ENCODE results near the gene POGZ. TPM values are rescaled to one million over a fixed set of nuclear protein-coding genes. Genes with fewer than 3 reads are reported as not detected.
A peak's percentile ranks its signal among the peaks of the same experiment; 100 is the strongest.

Gene POGZ, protein sequence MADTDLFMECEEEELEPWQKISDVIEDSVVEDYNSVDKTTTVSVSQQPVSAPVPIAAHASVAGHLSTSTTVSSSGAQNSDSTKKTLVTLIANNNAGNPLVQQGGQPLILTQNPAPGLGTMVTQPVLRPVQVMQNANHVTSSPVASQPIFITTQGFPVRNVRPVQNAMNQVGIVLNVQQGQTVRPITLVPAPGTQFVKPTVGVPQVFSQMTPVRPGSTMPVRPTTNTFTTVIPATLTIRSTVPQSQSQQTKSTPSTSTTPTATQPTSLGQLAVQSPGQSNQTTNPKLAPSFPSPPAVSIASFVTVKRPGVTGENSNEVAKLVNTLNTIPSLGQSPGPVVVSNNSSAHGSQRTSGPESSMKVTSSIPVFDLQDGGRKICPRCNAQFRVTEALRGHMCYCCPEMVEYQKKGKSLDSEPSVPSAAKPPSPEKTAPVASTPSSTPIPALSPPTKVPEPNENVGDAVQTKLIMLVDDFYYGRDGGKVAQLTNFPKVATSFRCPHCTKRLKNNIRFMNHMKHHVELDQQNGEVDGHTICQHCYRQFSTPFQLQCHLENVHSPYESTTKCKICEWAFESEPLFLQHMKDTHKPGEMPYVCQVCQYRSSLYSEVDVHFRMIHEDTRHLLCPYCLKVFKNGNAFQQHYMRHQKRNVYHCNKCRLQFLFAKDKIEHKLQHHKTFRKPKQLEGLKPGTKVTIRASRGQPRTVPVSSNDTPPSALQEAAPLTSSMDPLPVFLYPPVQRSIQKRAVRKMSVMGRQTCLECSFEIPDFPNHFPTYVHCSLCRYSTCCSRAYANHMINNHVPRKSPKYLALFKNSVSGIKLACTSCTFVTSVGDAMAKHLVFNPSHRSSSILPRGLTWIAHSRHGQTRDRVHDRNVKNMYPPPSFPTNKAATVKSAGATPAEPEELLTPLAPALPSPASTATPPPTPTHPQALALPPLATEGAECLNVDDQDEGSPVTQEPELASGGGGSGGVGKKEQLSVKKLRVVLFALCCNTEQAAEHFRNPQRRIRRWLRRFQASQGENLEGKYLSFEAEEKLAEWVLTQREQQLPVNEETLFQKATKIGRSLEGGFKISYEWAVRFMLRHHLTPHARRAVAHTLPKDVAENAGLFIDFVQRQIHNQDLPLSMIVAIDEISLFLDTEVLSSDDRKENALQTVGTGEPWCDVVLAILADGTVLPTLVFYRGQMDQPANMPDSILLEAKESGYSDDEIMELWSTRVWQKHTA (N-terminal part only)
- total RNA-seq = 10 to 100 TPM; 55.4 to 70.9 TPM
- long read RNA-seq, partial matches to known transcripts = 1 of 4 reads
- long read RNA-seq, other reads (novel, unspliced or antisense) = 3 of 4 reads

DNA sequence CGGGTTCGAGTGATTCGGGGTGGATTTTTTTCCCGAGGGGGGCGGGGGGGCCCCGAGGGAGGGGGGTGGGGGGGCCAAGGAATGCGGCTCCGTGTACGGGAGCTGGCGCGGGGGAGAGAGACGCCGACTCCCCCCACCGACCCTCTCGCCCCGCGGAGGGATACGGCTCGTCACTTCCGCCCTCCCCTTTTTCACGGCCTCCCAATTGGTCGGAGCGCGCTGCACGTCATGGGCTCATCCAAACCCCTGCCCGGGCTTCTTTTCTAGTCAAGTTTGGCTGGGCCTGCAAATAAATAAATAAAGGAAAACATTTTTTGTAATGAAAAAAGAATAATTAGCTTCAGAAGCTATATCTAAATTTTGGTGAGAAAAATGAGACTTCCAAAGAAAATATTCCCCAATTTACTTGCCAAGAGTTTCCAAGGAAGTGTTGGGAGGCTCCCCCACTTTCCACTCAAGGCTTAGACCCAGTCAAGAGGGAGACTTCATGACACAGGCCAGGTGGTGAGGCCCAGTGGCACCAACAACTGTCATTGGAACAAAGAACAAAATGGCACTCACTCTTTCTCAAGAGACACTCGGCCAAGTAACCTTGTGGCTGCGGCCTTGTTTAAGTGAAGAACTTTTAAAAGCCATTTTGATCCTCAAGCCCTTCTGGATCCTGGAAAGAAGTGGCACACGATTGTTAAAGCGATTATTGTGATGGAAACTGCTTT is at the start of gene POGZ:
TSS of gene POGZ (minus strand) at position 164 of the 716 bp plus-strand sequence. CDS start 17,290 bp downstream, outside the sequence.
- intact Hi-C loops (cut with DNase I, micrococcal nuclease) = no loop called here
- ATAC-seq (peak; percentile 89), DNase-seq (peak; percentile 96 to 97)

GRCh38 chr1:151508833-151509232 is 49.5 kb upstream of the POGZ start:
- ATAC-seq = peak; percentile 18
- intact Hi-C loops (cut with DNase I, micrococcal nuclease) = no loop called here
- peak; percentile 47 to 80 for DNase-seq

- intact Hi-C loops (cut with DNase I, micrococcal nuclease) = no loop called here
- no peak for DNase-seq
- no peak for ATAC-seq
Observed at GRCh38 chr1:151504759-151505158, 45.5 kb upstream of the POGZ start.

DNA sequence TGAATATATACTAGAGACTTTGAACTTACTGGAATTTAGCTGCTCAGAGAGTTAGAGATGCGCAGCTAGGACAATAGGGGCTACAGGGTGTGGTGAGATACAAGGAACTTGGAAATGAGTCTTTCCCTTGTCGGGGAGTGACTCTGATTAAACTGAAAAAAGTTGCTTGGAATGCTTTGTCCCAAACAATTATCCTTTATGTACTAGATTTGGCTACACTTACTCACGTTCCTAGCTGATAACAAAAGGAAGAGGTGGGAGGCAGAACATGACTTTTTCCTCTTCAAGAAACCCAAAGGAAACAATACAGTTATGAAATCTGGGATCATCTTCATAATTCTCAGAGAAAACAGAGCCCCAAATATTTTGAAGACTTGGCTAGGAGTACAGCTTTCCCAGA is 45.0 kb upstream of the POGZ start:
- no peak for ATAC-seq
- intact Hi-C loops (cut with DNase I, micrococcal nuclease) = no loop called here
- DNase-seq = no peak

DNA sequence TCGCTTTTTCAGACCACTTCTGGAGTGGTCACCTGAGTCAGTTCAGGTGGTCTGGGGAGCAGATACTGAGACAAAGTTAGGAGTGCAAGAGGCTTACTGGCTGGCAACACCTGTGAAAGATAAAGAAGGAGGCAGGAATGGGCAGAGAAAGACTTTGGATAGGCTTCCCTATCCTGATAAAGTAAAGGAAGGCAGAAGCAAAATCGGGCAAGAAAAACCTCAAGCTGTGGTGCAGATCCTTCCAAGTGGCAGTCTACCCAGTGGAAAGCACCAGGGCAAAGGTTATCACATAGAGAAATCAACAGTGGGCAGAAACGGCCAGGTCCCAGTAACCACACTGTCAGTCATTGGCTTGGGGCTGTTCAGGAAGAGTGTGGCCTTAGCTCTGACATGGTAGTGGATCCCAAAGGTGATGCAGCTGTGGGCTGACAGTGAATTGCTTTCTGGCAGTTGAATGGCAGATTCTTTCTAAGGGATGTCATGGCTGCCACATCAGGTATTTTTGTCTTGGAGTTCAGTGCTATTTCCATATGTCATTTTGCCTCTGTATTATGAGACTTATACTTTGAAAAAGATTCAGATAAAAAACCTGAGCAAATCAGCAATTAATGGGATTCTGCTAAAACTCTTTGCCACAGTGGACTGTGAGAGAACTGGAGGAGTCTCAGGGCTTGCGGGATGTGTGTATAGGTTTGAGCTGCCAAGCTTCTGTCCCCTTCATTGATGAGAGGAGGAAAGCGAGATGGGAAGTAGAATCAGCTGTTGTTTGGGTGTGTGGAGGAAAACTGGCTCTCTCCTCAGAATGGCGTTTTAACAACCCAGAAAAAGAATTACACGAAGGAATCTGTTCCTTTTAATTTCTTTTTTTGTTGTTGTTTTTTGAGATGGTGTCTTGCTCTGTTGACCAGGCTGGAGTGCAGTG is 43.8 kb upstream of the POGZ start:
- ATAC-seq (peak; percentile 42), DNase-seq (no peak)
- intact Hi-C loops (cut with DNase I, micrococcal nuclease) = no loop called here

- DNase-seq (no peak), ATAC-seq (peak; percentile 19)
- intact Hi-C loops (cut with DNase I, micrococcal nuclease) = no loop called here
Observed at GRCh38 chr1:151502035-151502700, 42.9 kb upstream of the POGZ start.

GRCh38 chr1:151501474-151501873 is 42.2 kb upstream of the POGZ start:
- intact Hi-C loops (cut with DNase I, micrococcal nuclease) = no loop called here
- DNase-seq (no peak), ATAC-seq (peak; percentile 72)

- intact Hi-C loops (cut with DNase I, micrococcal nuclease) = no loop called here
- no peak for DNase-seq
- peak; percentile 70 for ATAC-seq
Observed at GRCh38 chr1:151499930-151500329, 40.6 kb upstream of the POGZ start.

- peak; percentile 71 for ATAC-seq
- no peak for DNase-seq
- intact Hi-C loops (cut with DNase I, micrococcal nuclease) = no loop called here
Observed at GRCh38 chr1:151499365-151499764, 40.1 kb upstream of the POGZ start.

- DNase-seq (no peak), ATAC-seq (no peak)
- intact Hi-C loops (cut with DNase I, micrococcal nuclease) = no loop called here
Observed at GRCh38 chr1:151495316-151495715, 36.0 kb upstream of the POGZ start.

DNA sequence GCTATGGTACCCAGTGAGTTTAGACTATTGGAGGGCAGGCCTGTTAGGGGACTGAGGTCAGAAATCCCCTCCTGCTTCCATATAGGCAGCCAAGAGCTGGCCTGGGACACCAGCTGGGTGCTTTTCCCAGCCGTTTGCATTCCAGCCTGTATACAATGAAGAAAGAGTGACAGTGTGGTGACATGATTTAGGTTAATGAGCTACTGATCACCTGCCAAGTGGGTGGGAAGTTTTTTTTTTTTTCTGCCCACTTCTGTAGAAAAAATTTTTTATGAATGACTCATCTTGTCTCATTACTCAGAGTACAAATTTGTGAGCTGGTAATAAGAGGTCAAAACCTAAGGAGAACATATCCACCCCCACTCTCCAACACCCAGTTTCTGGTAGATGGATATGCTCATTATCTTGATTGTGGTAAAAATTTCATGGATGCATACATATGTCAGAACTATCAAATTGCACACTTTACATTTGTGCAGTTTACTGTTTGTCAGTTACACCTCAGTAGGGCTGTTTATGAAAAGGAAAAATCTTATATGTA is 35.5 kb upstream of the POGZ start:
- ATAC-seq (peak; percentile 60), DNase-seq (no peak)
- intact Hi-C loops (cut with DNase I, micrococcal nuclease) = no loop called here

- no peak for ATAC-seq
- intact Hi-C loops (cut with DNase I, micrococcal nuclease) = no loop called here
- DNase-seq = no peak
Observed at GRCh38 chr1:151493042-151493441, 33.7 kb upstream of the POGZ start.

DNA sequence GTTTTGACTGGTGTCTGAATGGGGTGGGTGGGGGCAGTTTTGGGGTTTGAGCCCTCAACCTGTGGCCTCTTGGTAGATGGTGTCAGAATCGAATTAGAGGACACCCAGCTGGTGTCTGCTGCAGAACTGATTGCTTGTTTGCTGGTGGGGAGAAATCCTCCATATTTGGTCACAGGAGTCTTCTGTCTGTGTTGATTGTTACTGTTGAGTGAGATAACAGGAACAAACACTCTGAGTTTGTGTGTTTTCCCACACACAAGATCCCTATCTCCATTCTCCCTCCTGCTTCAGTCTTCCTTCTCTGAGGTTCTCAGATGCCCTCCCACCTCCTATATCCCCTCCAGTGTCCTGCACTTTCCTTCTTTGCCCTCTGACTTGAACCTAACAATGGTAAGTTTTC is 32.8 kb upstream of the POGZ start:
- intact Hi-C loops (cut with DNase I, micrococcal nuclease) = no loop called here
- no peak for ATAC-seq

DNA sequence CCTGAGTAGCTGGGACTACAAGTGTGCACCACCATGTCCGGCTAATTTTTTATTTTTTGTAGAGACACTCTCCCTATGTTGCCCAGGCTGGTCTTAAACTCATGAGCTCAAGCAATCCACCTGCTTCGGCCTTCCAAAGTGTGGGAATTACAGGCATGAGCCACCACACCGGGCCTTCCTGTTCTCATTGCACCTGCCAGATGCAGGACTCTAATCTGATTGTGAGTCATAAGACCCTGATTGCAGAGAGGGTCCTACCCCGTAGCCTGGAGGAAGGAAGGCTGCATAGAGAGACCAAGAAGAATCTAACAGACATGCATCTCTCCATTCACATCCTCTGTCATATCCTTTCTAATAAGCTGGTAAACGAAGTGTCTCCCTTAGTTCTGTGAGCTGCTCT is 32.3 kb upstream of the POGZ start:
- DNase-seq (no peak), ATAC-seq (no peak)
- intact Hi-C loops (cut with DNase I, micrococcal nuclease) = no loop called here

More for the DNA sequence above, 32.8 kb upstream of the POGZ start:
- no peak for DNase-seq

DNA sequence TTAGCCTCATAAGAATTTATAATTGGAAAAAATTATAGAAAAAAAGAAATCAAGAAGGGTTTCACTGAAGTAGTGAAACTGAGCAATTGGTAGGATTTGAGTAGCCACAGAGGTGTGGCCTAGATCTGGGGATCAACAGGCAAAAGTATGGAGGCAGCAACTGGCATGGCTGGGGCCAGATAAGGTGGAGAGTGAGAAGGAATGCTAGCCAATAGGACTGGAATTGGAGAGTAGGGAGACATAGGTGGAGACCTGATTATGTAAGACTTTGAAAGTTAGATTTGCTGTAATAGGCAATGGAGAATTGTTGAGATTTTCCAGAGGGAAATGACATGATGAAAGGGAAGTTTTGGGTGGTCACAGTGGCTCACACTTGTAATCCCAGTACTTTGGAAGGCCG is 27.3 kb upstream of the POGZ start:
- DNase-seq = no peak
- intact Hi-C loops (cut with DNase I, micrococcal nuclease) = no loop called here
- ATAC-seq = no peak

- ATAC-seq (no peak), DNase-seq (no peak)
- intact Hi-C loops (cut with DNase I, micrococcal nuclease) = no loop called here
Observed at GRCh38 chr1:151485685-151486255, 26.5 kb upstream of the POGZ start.
